Endothelial cell (in vitro differentiated cells): ENCODE measurements around the gene SIPA1. TPM values are rescaled to one million over a fixed set of nuclear protein-coding genes. Genes with fewer than 3 reads are reported as not detected.

Experiments used
- DNase-seq: peaks from one replicate; pipeline ENCODE4 v3.0.0; 2021; ENCODE audit warnings: low spot score
- H3K27ac Mint-ChIP-seq: one replicate; pipeline ENCODE4 v1.8.0; 2021; ENCODE audit warnings: mixed read lengths, inconsistent platforms; ENCODE audit not compliant: unreplicated experiment
- H3K27me3 Mint-ChIP-seq: one replicate; pipeline ENCODE4 v1.8.0; 2021; ENCODE audit warnings: mild to moderate bottlenecking, moderate library complexity, mixed read lengths, inconsistent platforms; ENCODE audit not compliant: unreplicated experiment
- H3K36me3 Mint-ChIP-seq: one replicate; pipeline ENCODE4 v1.8.0; 2021; ENCODE audit warnings: mild to moderate bottlenecking, low read depth, mixed read lengths, inconsistent platforms; ENCODE audit not compliant: unreplicated experiment
- H3K4me1 Mint-ChIP-seq: one replicate; pipeline ENCODE4 v1.8.0; 2021; ENCODE audit warnings: mild to moderate bottlenecking, mixed read lengths, inconsistent platforms; ENCODE audit not compliant: unreplicated experiment
- H3K4me3 Mint-ChIP-seq: one replicate; pipeline ENCODE4 v1.8.0; 2021; ENCODE audit warnings: mild to moderate bottlenecking, mixed read lengths, inconsistent platforms; ENCODE audit not compliant: unreplicated experiment
- H3K9me3 Mint-ChIP-seq: one replicate; pipeline ENCODE4 v1.8.0; 2021; ENCODE audit warnings: mixed read lengths, inconsistent platforms; ENCODE audit not compliant: unreplicated experiment
- CTCF ChIP-seq: fragments of 200-600 bp; sonication (generic); IDR thresholded peaks from one replicate; pipeline ENCODE4 v1.5.0; 2021; ENCODE audit warnings: antibody characterized with exemption; ENCODE audit not compliant: unreplicated experiment
- total RNA-seq: library from RNA; stranded (reverse); fragmentation: NEBNext Ultra II Directional; extraction: Animal tissue kit (Norgen Biotek cat#: 25700); gene quantifications from one replicate; pipeline ENCODE4 v1.2.1, GENCODE V29; 2021; ENCODE audit not compliant: unreplicated experiment

Gene SIPA1
- total RNA-seq, 1 donor from 2014 or later: 267 TPM

GRCh38 chr11:65599955-65600246 is 38.0 kb upstream of the SIPA1 start:
- Mint-ChIP-seq H3K36me3 (peaks cover 40% of the 10 kb centered on the region), H3K4me1 (peaks cover 7% of the 10 kb centered on the region), H3K4me3 (no peak overlapping the region), H3K27ac (no peak overlapping the region), H3K9me3 (no peaks in the 10 kb centered on the region), H3K27me3 (peaks cover 25% of the 10 kb centered on the region)
- no peak for TF ChIP-seq CTCF
- DNase-seq: no peak

- no peak for TF ChIP-seq CTCF
- Mint-ChIP-seq H3K27me3 (peaks cover 22% of the 10 kb centered on the region), H3K4me1 (peaks cover 31% of the 10 kb centered on the region), H3K9me3 (no peaks in the 10 kb centered on the region), H3K4me3 (peak overlapping the region; percentile 69), H3K27ac (no peak overlapping the region), H3K36me3 (peaks cover 54% of the 10 kb centered on the region)
- no peak for DNase-seq
These were observed 33.6 kb upstream of the SIPA1 start for GRCh38 chr11:65604258-65604657.

- DNase-seq: peak; percentile 91
- H3K4me1 Mint-ChIP-seq: peaks cover 54% of the 10 kb centered on the region
- no peak overlapping the region for H3K27ac Mint-ChIP-seq
- no peak for TF ChIP-seq CTCF
- peaks cover 19% of the 10 kb centered on the region for H3K27me3 Mint-ChIP-seq
- H3K4me3 Mint-ChIP-seq: peak overlapping the region; percentile 83
- H3K36me3 Mint-ChIP-seq: peaks cover 66% of the 10 kb centered on the region
- H3K9me3 Mint-ChIP-seq: no peaks in the 10 kb centered on the region
These were observed 30.9 kb upstream of the SIPA1 start for GRCh38 chr11:65606876-65607613.

- Mint-ChIP-seq H3K27ac (no peak overlapping the region), H3K27me3 (peaks cover 23% of the 10 kb centered on the region), H3K4me3 (peak overlapping the region; percentile 42), H3K4me1 (peaks cover 60% of the 10 kb centered on the region), H3K36me3 (peaks cover 72% of the 10 kb centered on the region), H3K9me3 (no peaks in the 10 kb centered on the region)
- DNase-seq: no peak
- TF ChIP-seq CTCF: no peak
These were observed 30.1 kb upstream of the SIPA1 start for GRCh38 chr11:65607614-65608426.

- H3K27me3 Mint-ChIP-seq: peaks cover 23% of the 10 kb centered on the region
- H3K4me3 Mint-ChIP-seq: peak overlapping the region; percentile 81
These were observed 28.7 kb upstream of the SIPA1 start for GRCh38 chr11:65609229-65609628.

More at GRCh38 chr11:65609229-65609628, 28.7 kb upstream of the SIPA1 start:
- TF ChIP-seq CTCF: no peak
- Mint-ChIP-seq H3K4me1 (peaks cover 56% of the 10 kb centered on the region), H3K27ac (peak overlapping the region; percentile 13), H3K36me3 (peaks cover 58% of the 10 kb centered on the region), H3K9me3 (no peaks in the 10 kb centered on the region)
- DNase-seq: no peak
